ENCODE measurements around the gene CACNA2D1. TPM values are rescaled to one million over a fixed set of nuclear protein-coding genes. Genes with fewer than 3 reads are reported as not detected.
"Not testable (repeated sequence)": the region's sequence is repeated elsewhere in the genome, so short reads cannot be mapped to it uniquely, and the experiment has no call there.

The CACNA2D1 gene
- total RNA-seq, 1 donor from 2014 or later = 32.9 TPM

DNA sequence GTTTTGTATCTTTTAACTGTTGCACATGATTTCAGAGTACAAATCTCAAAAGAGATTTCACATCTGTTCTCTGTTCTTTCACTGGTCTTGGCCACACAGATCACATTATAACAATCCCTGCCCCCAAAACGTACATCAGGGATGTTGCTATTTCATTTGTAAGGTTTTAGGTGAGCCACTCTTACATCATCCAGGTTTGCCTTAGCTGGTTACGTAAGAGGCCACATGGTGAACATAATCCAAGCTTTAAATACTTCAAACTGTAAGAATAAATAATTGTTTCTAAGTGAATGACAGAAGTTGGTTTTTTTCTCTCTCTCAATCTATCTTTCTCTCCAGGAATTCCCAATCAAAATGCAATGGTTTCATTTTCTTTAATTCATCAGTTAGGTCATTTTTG, 427.8 kb downstream of the CACNA2D1 start:
- no peaks in the 10 kb centered on the region for H3K36me3 Mint-ChIP-seq (ENCODE audit: low read depth)
- peaks cover 45% of the 10 kb centered on the region for H3K4me1 Mint-ChIP-seq (ENCODE audit: low read depth)
- no peak overlapping the region for H3K27ac Mint-ChIP-seq (ENCODE audit: unreplicated experiment)
- no peak for TF ChIP-seq CTCF (IDR thresholded peaks at IDR 0.05)
- no peak overlapping the region for H3K4me3 Mint-ChIP-seq (ENCODE audit: unreplicated experiment)
- H3K27me3 Mint-ChIP-seq (ENCODE audit: low read depth) = no peaks in the 10 kb centered on the region
- no peak for DNase-seq (ENCODE audit: low spot score)
- H3K9me3 Mint-ChIP-seq (ENCODE audit: low read depth) = no peaks in the 10 kb centered on the region

DNA sequence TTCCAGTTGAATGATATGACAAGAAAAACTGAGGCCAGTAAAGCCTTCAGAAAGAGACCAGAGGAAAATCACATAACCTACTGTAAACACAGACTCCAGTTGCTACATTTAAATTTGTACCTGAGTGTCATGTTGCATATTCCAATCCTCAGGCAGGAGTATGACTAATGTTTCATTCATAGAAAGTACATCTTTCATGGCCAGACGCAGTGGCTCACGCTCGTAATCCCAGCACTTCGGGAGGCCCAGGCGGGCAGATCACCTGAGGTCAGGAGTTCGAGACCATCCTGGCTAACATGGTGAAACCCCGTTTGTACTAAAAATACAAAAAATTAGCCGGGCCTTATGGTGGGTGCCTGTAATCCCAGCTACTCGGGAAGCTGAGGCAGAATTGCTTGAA, 429.0 kb downstream of the CACNA2D1 start:
- H3K4me1 Mint-ChIP-seq (ENCODE audit: low read depth) = peaks cover 39% of the 10 kb centered on the region
- H3K9me3 Mint-ChIP-seq (ENCODE audit: low read depth); H3K36me3 Mint-ChIP-seq (ENCODE audit: low read depth); H3K27me3 Mint-ChIP-seq (ENCODE audit: low read depth); H3K27ac Mint-ChIP-seq (ENCODE audit: unreplicated experiment); H3K4me3 Mint-ChIP-seq (ENCODE audit: unreplicated experiment); DNase-seq (ENCODE audit: low spot score): not testable (repeated sequence)

DNA sequence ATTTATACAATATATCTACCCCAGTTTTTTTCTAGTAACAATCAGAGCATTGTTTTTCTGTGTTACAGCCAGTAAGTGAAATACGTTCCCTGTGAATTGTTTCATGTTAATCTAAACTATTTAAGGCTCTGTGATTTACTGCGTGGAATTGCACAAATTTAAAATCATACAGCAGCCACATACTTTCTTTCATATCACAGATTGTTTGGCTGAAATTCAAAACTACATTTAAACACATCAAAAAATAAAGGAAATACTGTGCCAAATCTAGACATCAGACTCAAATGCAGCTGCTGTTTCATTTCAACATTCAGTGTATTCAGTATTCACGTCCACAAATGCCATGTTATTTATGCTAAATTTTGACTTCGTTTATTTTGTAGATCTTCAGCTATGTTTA, 431.1 kb downstream of the CACNA2D1 start:
- no peaks in the 10 kb centered on the region for H3K27me3 Mint-ChIP-seq (ENCODE audit: low read depth)
- peak overlapping the region; percentile 2 for H3K4me3 Mint-ChIP-seq (ENCODE audit: unreplicated experiment)
- H3K9me3 Mint-ChIP-seq (ENCODE audit: low read depth) = no peaks in the 10 kb centered on the region
- H3K4me1 Mint-ChIP-seq (ENCODE audit: low read depth) = peaks cover 30% of the 10 kb centered on the region
- no peak for DNase-seq (ENCODE audit: low spot score)
- TF ChIP-seq CTCF (IDR thresholded peaks at IDR 0.05) = no peak
- H3K36me3 Mint-ChIP-seq (ENCODE audit: low read depth) = peaks cover 2% of the 10 kb centered on the region
- peak overlapping the region; percentile 51 for H3K27ac Mint-ChIP-seq (ENCODE audit: unreplicated experiment)

- Mint-ChIP-seq H3K27me3 (ENCODE audit: low read depth) (no peaks in the 10 kb centered on the region), H3K4me3 (ENCODE audit: unreplicated experiment) (no peak overlapping the region), H3K27ac (ENCODE audit: unreplicated experiment) (no peak overlapping the region), H3K36me3 (ENCODE audit: low read depth) (peaks cover 2% of the 10 kb centered on the region), H3K4me1 (ENCODE audit: low read depth) (peaks cover 15% of the 10 kb centered on the region), H3K9me3 (ENCODE audit: low read depth) (no peaks in the 10 kb centered on the region)
- TF ChIP-seq CTCF (IDR thresholded peaks at IDR 0.05) = no peak
- no peak for DNase-seq (ENCODE audit: low spot score)
Observed at GRCh38 chr7:82010416-82010815, 433.2 kb downstream of the CACNA2D1 start.

DNA sequence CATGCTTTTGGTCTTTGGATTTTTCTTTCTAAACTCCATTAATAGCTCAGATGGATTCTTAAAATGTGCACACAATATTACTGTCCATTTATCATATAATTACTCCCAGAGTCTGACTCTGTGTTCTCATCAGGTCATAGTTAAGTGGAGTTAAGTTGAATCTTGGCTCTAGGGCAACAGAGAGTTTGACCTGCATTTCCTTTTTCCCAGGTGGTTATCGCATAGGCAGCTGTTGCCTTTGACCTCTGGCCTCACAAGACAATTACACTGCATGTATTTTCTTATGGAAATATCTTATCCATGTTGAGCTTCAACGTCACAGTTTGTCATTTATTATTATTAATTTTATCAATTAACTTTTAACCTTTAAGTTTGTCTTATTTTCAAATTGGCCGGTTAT, 436.3 kb downstream of the CACNA2D1 start:
- no peak for DNase-seq (ENCODE audit: low spot score)
- TF ChIP-seq CTCF (IDR thresholded peaks at IDR 0.05) = no peak
- Mint-ChIP-seq H3K36me3 (ENCODE audit: low read depth) (peaks cover 3% of the 10 kb centered on the region), H3K27me3 (ENCODE audit: low read depth) (no peaks in the 10 kb centered on the region), H3K9me3 (ENCODE audit: low read depth) (no peaks in the 10 kb centered on the region), H3K4me1 (ENCODE audit: low read depth) (peaks cover 4% of the 10 kb centered on the region), H3K27ac (ENCODE audit: unreplicated experiment) (no peak overlapping the region), H3K4me3 (ENCODE audit: unreplicated experiment) (no peak overlapping the region)

GRCh38 chr7:82005056-82005455, 438.5 kb downstream of the CACNA2D1 start:
- no peaks in the 10 kb centered on the region for H3K4me1 Mint-ChIP-seq (ENCODE audit: low read depth)
- H3K4me3 Mint-ChIP-seq (ENCODE audit: unreplicated experiment) = no peak overlapping the region
- H3K27me3 Mint-ChIP-seq (ENCODE audit: low read depth) = no peaks in the 10 kb centered on the region
- no peak for DNase-seq (ENCODE audit: low spot score)
- no peak for TF ChIP-seq CTCF (IDR thresholded peaks at IDR 0.05)
- no peak overlapping the region for H3K27ac Mint-ChIP-seq (ENCODE audit: unreplicated experiment)
- peaks cover 3% of the 10 kb centered on the region for H3K36me3 Mint-ChIP-seq (ENCODE audit: low read depth)
- H3K9me3 Mint-ChIP-seq (ENCODE audit: low read depth) = no peaks in the 10 kb centered on the region
